HG03342 (cell line): ENCODE results near the gene PLAC8.
A peak's percentile ranks its signal among the peaks of the same experiment; 100 is the strongest.
"Not testable (repeated sequence)": the region's sequence is repeated elsewhere in the genome, so short reads cannot be mapped to it uniquely, and the experiment has no call there.

ENCODE experiments used
- ATAC-seq: cut with Tn5 transposase; IDR thresholded peaks from one replicate; pipeline ENCODE4 v1.9.1; 2021; ENCODE audit warnings: mild to moderate bottlenecking, moderate library complexity; ENCODE audit not compliant: unreplicated experiment

PLAC8 gene

DNA sequence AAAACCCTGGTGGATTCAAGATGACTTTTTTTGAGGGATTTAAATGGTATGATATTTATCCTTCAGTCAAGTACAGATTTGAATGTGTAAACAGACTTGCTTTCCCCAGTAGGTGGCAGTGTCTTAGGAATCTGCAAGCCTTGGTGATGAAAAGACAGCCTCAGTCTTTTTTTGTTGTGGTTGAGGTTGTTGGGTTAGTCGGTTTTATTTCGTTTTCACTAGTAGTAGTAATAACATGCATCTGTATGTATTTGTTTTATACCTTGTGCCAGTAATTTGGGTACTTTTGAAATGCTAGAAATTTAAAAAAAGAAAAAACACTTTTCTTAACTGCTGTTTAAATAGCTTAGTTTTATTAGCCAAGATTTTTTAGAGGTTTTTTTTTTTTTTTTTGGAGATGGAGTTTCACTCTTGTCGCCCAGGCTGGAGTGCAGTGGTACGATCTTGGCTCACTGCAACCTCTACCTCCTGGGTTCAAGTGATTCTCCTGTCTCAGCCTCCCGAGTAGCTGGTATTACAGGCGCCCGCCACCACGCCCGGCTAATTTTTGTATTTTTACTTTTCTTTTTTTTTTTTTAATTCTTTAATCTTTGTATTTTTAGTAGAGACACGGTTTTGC is 40.3 kb downstream of the PLAC8 start:
- peak; percentile 86 for ATAC-seq

DNA sequence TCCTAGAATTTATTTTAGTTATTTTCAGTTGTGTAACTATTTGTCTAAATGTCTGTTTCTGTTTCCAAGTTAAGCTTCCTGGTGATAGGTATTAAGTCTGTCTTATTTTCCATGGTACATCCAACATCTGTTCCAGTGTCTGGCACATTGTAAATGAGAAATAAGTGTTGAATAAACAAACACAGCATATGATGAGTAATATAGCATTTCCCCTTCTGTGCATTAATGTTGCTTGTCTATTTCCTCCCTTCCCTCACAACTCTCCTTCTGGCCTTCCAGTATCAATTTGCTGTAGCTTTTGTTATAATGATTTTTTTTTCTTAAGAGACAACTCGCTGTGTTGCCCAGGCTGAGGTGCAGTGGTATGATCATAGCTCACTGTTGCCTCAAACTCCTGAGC is 43.4 kb downstream of the PLAC8 start:
- ATAC-seq: no peak

DNA sequence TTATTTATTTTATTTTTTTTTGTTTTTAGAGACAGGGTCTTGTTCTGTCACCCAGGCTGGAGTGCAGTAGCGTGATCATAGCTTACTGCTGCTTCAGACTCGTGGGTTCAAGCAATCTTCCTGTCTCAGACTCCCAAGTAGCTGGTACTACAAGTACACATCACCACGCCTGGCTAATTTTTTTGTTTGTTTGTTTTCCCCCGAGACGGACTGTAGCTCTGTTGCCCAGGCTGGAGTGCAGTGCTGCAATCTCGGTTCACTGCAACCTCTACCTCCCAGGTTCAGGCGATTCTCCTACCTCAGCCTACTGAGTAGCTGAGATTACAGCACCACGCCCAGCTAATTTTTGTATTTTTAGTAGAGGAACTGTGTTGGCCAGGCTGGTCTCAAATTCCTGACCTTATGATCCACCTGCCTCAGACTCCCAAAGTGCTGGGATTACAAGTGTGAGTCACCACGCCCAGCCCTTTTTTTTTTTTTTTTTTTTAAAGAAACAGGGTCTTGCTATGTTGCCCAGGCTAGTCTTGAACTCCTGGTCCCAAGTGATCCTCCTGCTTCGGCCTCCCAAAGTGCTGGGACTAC is 47.4 kb downstream of the PLAC8 start:
- no peak for ATAC-seq

DNA sequence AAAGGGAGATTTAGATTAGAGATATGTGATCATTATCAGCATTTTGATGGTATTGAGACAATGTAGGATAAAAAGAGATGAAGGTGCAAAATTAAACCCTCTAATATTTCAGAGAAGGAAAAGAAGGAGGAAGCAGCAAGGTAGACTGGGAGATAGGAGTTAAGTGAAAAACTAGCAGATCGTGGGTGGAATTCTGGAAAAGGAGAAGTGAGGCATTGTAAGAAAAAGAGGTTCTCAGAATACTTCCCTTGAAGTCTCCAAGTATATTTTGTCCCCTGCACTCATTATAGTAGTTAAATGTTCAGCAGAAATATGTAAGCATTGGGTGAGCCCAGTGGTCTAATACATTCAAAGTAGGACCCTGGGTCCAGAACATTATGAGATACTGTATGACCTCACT is 49.3 kb downstream of the PLAC8 start:
- ATAC-seq: no peak

- no peak for ATAC-seq
Measured at GRCh38 chr4:83062739-83063138, 51.8 kb downstream of the PLAC8 start.

- ATAC-seq: no peak
Measured at GRCh38 chr4:83054928-83055327, 59.6 kb downstream of the PLAC8 start.

DNA sequence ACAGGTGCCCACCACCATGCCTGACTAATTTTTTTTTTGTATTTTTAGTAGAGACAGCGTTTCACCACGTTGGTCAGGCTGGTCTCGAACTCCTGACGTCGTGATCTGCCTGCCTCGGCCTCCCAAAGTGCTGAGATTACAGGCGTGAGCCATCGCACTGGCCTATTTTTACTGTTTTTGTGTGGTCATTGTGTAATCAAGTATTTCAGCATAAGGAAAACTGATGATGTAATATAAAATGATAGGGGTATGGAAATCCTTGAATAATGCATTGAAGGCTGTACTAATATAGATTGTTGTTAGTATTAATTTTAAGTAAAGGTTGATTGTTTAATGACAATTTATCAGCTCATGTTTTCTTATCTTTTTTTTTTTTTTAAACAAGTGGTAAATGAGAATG is 65.7 kb downstream of the PLAC8 start:
- not testable (repeated sequence) for ATAC-seq

GRCh38 chr4:83046693-83047473 is 67.6 kb downstream of the PLAC8 start:
- no peak for ATAC-seq

- ATAC-seq: no peak
Measured at GRCh38 chr4:83043801-83044407, 70.6 kb downstream of the PLAC8 start.

DNA sequence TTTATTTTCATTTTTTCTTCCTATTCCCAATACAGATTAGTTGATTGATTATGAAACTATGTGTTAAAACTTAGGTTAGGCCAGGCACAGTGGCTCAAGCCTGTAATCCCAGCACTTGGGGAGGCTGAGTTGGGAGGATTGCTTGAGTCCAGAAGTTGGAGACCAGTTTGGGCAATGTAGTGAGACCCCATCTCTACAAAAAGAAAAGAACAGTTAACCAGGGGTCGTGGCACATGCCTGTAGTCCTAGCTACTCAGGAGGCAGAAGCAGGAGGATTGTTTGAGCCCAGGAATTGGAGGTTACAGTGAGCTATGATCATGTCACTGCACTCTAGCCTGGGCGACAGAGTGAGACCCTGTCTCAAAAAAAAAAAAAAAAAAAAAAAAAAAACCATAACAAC is 71.4 kb downstream of the PLAC8 start:
- ATAC-seq: not testable (repeated sequence)

DNA sequence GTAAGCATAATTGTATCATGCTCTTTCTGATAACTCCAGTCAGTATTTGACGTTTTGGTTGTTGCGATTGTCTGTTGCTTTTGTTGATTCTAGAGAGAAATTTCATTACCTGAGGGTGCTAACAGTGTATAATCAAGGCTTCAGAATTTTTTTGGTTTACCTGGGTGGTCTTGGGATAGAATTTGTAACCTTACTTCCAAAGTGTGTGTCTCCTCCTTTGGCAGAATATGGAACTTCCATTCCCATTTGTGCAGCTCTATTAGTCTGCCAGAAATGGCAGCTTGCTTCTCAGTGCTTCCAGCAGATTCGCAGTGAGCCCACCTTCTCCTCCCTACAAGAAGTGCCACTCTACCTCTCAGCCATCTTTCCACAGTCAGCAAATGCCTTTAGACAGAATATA is 74.3 kb downstream of the PLAC8 start:
- ATAC-seq: no peak
